Colon (tissue), 2 donors: Measurements from ENCODE around the gene TREML4.

Experiments used
- FAIRE-seq: peaks from 2 replicates; lab custom pipeline; 2012; peaks lifted over from hg19 to GRCh38; lab: Jason Lieb, UNC
- donor health status: control.
- donor health status: control.

The TREML4 gene

DNA sequence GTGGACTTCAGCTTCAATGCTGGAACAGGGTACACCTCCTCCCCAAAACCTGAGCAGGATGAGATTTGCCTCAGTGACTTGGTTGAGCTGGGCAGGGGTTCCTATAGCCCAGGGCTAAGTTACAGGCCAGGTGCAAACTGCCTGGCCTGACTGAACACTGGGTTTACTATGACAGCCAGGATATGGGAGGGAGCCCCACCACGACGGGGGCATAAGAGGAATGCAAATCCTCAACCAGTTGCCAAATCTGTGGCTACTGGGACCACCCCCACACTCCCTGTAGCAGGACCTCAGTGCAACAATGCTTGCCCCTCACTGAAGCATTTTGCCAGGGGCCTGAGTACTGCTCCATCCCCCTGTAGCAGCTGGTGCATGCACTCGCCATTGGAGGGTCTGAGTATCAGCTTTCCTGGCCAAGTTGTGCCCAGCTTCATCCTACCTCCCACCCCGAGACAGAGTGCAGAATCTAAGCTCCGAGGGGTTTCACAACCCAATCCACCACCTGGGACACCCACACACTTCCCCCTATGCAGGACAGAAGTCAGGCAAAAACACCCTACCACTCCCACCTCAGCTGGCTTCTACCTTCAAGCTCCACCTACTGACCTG lies 27.6 kb downstream of the TREML4 start:
- no peak for FAIRE-seq

DNA sequence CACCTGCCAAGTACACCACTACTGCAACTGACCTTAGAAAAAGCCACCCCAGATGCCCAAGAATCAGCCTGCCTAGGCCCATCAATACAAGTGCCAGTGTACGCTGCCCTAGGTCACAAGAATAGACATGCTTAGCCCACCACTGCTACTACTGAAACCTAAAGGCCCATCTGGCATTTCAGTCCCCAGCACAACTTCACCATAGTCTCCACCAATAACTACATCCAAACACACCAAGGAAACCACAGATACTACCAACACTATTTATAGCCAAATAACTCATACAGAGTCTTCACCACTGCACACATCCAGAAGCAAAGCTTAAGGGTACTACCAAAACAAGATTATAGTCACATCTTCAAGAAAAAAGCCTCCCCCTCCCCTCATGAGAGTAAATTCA lies 28.2 kb downstream of the TREML4 start:
- no peak for FAIRE-seq

- no peak for FAIRE-seq
Measured at GRCh38 chr6:41257369-41258195, 29.4 kb downstream of the TREML4 start.

GRCh38 chr6:41258196-41258493 lies 30.0 kb downstream of the TREML4 start:
- no peak for FAIRE-seq

DNA sequence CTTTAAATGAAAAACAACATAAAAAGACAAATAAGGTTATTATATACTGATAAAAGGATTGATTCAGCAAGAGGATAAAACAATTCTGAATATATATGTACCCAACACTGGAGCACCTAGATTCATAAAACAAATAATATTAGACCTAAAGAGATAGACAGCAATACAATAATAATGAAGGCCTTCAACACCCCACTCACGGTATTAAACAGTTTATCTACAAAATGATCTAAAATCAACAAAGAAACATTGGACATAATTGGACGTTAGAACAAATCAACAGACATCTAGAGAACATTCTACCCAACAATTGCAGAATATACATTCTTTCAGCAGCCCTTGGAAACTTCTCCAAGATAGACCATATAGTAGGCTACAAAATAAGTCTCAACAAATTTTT lies 34.3 kb downstream of the TREML4 start:
- FAIRE-seq = no peak

DNA sequence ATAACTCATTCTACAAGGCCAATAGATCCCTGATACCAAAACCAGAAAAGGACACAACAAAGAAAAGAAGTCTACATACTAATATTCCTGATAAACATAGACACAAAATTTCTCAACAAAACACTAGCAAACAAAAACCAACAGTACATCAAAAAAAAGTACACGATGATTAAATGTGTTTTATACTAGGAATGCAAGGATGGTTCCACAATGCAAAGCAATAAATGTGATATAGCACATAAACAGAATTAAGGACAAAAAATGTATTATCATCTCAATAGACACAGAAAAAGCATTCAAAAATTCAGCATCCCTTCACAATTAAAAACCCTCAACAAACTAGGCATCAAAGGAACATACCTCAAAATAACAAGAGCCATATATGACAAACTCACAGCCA lies 35.1 kb downstream of the TREML4 start:
- no peak for FAIRE-seq

- no peak for FAIRE-seq
Measured at GRCh38 chr6:41266541-41266940, 38.4 kb downstream of the TREML4 start.

GRCh38 chr6:41268478-41268877 lies 40.3 kb downstream of the TREML4 start:
- no peak for FAIRE-seq

DNA sequence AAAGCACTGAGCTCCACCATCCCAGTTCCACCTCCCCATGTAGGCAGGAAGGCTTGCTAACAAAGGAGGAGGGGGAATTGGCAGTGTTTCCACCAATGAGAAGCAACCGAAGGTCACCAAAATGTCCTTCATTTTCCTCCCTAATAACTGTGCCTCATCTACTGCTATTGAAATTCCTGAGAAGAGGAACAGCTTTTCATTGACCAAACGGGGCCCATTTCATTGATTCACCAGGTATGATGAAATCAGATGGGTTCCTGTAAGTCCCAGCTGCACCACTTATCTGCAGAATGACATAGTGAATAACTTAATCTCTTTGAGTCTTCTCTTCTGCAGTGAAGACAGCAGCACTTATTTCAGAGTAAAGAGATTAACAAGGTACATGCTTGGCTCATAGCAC lies 41.0 kb downstream of the TREML4 start:
- no peak for FAIRE-seq

- no peak for FAIRE-seq
Measured at GRCh38 chr6:41269716-41270115, 41.6 kb downstream of the TREML4 start.

- no peak for FAIRE-seq
Measured at GRCh38 chr6:41271901-41272395, 43.8 kb downstream of the TREML4 start.

GRCh38 chr6:41272591-41273240 lies 44.6 kb downstream of the TREML4 start:
- no peak for FAIRE-seq

GRCh38 chr6:41273714-41274113 lies 45.6 kb downstream of the TREML4 start:
- FAIRE-seq = no peak

DNA sequence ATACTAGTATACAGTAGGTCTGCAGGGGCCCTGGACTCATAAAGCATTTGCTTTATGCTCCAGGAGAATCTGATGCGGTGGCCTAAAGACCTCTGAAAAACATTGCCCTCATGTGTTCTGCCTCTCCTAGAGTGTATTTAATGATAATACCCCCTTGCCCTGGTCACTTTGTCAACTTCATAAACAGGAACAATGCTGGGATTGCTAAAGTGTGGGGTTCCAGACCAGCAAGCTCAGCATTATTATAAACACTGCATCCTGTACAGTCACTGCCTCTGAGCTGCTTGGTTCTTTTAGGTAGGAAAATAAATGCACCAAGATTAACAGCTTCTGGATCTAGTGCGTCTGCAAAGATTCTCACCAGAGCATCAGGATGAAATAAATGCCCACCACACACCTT lies 46.1 kb downstream of the TREML4 start:
- no peak for FAIRE-seq

DNA sequence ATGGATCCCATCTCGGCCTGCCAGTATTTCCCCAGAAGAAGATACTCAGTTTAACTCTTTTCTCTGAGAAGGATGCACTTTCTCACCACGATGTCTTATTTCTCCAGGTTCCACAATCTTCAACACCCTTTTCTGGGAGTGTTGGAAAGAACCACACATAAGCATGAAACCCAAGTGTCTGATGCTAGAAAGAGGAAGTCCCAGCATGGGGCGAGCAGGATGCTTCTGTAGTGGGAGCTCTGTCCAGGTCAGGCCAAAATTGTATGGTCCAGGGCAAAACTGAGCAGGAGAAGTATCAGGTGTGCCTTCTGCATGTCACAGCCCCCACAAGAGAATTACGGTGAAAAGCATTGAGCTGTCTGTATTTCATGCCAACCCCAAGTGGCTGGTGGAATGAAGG lies 47.3 kb downstream of the TREML4 start:
- FAIRE-seq = no peak

- no peak for FAIRE-seq
Measured at GRCh38 chr6:41277605-41278004, 49.5 kb downstream of the TREML4 start.

- FAIRE-seq = no peak
Measured at GRCh38 chr6:41278699-41279405, 50.7 kb downstream of the TREML4 start.

- FAIRE-seq = no peak
Measured at GRCh38 chr6:41280381-41281057, 52.4 kb downstream of the TREML4 start.

DNA sequence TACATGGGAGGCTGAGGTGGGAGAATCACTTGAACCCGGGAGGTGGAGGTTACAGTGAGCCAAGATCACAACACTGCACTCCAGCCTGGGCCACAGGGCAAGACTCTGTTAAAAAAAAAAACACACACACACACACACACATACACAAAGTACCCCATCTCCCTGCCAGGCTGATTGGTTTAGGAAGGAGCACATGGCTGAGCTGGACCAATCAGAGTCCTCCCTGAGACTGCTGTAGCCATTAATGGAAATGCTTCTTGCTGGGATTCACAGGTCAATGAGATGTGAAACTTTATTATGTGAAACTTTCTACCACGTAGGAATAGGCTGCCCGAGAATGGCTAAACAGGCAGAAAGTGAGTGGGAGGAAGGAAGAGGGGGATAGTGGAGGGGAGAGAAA lies 55.5 kb downstream of the TREML4 start:
- no peak for FAIRE-seq

DNA sequence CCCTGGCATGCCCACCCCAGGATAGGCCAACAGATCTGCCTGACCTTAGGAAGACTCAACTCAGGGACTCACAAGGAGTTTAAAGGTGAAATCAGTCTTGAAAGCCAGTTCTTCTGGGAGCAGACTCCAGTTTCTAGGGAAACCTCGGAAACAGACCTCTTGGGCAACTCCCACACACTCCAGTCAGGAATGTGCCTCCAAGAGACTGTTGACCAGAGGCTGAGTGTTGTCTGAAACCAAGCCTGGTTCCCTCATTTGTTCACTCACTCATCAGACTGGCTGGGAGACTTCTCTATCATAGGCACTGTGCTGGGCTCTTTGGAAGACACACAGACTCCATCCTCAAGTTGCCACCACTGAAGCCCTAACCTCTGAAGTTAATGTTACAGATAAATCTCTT lies 56.6 kb downstream of the TREML4 start:
- FAIRE-seq = no peak

GRCh38 chr6:41286544-41287346 lies 58.6 kb downstream of the TREML4 start, which contains the start of gene TREM1:
TREM1 (minus strand) TSS chr6:41286682; CDS start chr6:41286655, 27 bp downstream.
- no peak for FAIRE-seq
